Prostate gland (tissue), 2 donors: ENCODE results near the gene ZSWIM8. TPM values are rescaled to one million over a fixed set of nuclear protein-coding genes. Genes with fewer than 3 reads are reported as not detected.

Experiments used
- DNase-seq: peaks from one replicate; pipeline ENCODE4 v3.0.0-alpha.2; 2019; ENCODE audit warnings: low spot score
- H3K27ac ChIP-seq, 2 donors: fragments of 200-600 bp; sonication (generic); 2 replicates each; pipeline ENCODE4 v1.5.1; 2017 to 2019
- H3K27me3 ChIP-seq: fragments of 200-600 bp; sonication (generic); replicated peaks from 2 replicates; pipeline ENCODE4 v1.5.1; 2019; ENCODE audit not compliant: insufficient read depth
- H3K36me3 ChIP-seq, 2 donors: fragments of 200-600 bp; sonication (generic); 1 replicate in 1 of 2; 2 replicates in 1 of 2; pipeline versions ENCODE4 v1.5.1 to v1.8.1; 2017 to 2019
- H3K4me1 ChIP-seq: fragments of 200-600 bp; sonication (generic); replicated peaks from 2 replicates; pipeline ENCODE4 v1.5.1; 2019
- H3K4me3 ChIP-seq, 2 donors: fragments of 200-600 bp; sonication (generic); 2 replicates each; pipeline ENCODE4 v1.5.1; 2017 to 2019
- H3K9me3 ChIP-seq: fragments of 200-600 bp; sonication (generic); 2 replicates; pipeline ENCODE4 v1.5.1; 2017
- CTCF ChIP-seq, 4 experiments: fragments of 200-600 bp in 2 of 4; fragments of 450-650 bp in 2 of 4; sonication (generic) in 2 of 4; IDR thresholded peaks; 1 replicate in 3 of 4; 2 replicates in 1 of 4; pipeline ENCODE4 v1.5.1; 2016 to 2019; ENCODE audit warnings: antibody characterized with exemption in 4 of 4, mild to moderate bottlenecking in 2 of 4, moderate library complexity in 2 of 4
- POLR2A ChIP-seq: fragments of 450-650 bp; IDR thresholded peaks from one replicate; pipeline ENCODE4 v1.6.1; 2016; ENCODE audit warnings: antibody characterized with exemption, mild to moderate bottlenecking
- POLR2AphosphoS5 ChIP-seq: sonication (generic); formaldehyde crosslinking; IDR thresholded peaks from one replicate; pipeline ENCODE4 v1.6.1; 2017; ENCODE audit warnings: antibody characterized with exemption
- WGBS: methylation state at CpG from one replicate; pipeline ENCODE4 v1.1.5; 2018; 5-methylcytosine and 5-hydroxymethylcytosine counted together
- intact Hi-C: fragments of 100-400 bp; cut with DNase I; formaldehyde crosslinking; loops from one replicate; pipeline ENCODE4 v1.14.2; 2022
- total RNA-seq, 2 donors: library from RNA; depleted of rRNA; stranded (reverse); fragments of >200 nt; gene quantifications; one replicate each; pipeline ENCODE4 v1.1.0, GENCODE V29; 2016

The ZSWIM8 gene
- total RNA-seq, 2 donors from 2014 or later, result 80.6 to 246 TPM

DNA sequence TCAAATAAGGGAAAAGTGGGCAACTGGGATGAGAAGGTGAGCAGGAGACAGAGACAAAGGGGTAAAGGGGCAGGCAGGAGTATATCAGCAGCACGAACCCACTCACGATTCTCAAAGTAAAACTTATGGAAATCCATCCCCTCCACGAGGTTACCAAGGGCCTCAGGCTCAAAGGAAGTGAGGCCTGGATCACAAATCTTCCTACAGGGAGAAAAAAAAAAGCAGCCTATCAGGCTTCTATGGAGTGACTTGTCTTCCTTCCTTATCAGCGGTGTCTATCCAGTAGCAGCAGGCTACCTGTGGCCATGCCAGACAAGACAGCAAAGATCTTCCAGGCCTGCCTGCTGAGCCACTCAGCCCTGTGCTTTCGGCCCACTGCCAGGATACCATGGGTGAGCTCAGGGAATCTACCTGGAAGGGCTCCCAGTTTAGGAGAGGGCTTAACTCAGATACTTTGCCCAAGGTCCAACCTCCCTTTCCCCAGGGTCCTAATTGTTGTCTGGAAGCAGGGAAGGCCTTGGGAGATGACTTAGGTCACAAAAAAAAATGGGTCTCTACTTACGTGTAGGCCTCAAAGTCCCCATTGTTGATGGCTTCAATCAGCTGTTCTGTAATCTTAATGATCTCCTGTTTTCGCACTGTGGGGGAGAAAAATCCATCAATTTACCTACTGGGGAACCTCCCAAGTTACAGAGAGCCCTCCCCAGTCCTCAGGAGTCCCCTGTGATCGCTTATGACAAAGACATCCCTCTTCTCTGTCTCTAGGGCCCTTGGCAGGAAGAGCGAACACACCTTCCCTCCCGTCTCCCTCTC lies 31.7 kb downstream of the ZSWIM8 start:
- DNase-seq, result no peak
- H3K36me3 ChIP-seq, result no peaks in the 10 kb centered on the region
- H3K27ac ChIP-seq, result peak overlapping the region; percentile 15 to 19
- H3K9me3 ChIP-seq, result no peaks in the 10 kb centered on the region
- no peak for TF ChIP-seq POLR2A
- TF ChIP-seq POLR2AphosphoS5, result no peak
- no peak for TF ChIP-seq CTCF (IDR thresholded peaks at IDR 0.05)
- 81% methylated on average over 10 of the region's 10 CpGs for WGBS
- peaks cover 9% of the 10 kb centered on the region for H3K4me1 ChIP-seq
- intact Hi-C loops, result no loop called here
- no peaks in the 10 kb centered on the region for H3K27me3 ChIP-seq
- no peak overlapping the region for H3K4me3 ChIP-seq

DNA sequence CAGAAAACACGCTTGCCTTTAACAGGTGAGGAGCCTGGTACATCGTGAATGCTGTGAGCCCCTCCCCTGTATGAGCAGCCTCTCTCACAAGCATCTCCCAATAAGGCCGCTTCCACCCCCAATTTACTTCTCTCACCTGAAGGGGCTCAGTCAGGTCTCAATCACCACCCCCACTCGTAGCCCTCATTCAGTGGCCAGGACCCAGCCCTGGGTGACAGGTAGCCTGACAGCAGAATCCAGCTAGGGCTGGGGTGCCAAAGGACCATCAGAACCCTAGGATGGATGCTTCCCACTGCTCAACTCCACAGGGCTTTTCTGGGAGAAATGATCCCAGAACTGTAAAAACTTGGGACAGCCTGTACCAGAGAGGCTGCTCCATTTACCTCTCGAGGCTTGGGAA lies 32.4 kb downstream of the ZSWIM8 start:
- H3K4me1 ChIP-seq, result peaks cover 9% of the 10 kb centered on the region
- H3K27me3 ChIP-seq, result no peaks in the 10 kb centered on the region
- H3K36me3 ChIP-seq, result no peaks in the 10 kb centered on the region
- DNase-seq, result no peak
- H3K9me3 ChIP-seq, result no peaks in the 10 kb centered on the region
- WGBS, result 93% methylated on average over 5 of the region's 5 CpGs
- H3K27ac ChIP-seq, result no peak overlapping the region
- no peak overlapping the region for H3K4me3 ChIP-seq
- TF ChIP-seq POLR2A (no peak), CTCF (IDR thresholded peaks at IDR 0.05) (no peak), POLR2AphosphoS5 (no peak)
- intact Hi-C loops, result no loop called here

DNA sequence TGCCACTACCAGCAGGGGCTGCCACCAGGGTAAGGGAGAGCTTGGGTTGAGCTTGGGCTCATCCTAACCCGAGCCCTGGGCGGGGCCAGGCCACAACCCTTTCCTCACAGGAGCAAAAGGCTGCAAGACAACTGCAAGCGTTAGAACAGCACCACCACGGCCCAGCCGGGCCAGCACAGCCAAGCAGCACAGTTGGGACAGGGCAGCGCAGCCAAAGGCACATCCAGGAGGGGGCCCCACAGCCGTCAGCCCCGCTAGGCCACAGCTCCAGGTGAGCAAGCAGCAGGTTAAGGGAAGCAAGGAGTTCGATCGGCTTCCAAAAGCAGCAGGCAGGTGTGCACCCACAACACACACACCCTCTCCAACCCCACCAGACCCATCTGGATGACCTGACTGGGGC lies 33.0 kb downstream of the ZSWIM8 start:
- intact Hi-C loops, result no loop called here
- no peak for TF ChIP-seq POLR2AphosphoS5
- TF ChIP-seq CTCF (IDR thresholded peaks at IDR 0.05), result no peak
- no peak for TF ChIP-seq POLR2A
- no peak for DNase-seq
- 82% methylated on average over 10 of the region's 10 CpGs for WGBS
- Histone ChIP-seq H3K27ac (no peak overlapping the region), H3K27me3 (no peaks in the 10 kb centered on the region), H3K4me1 (peaks cover 9% of the 10 kb centered on the region), H3K36me3 (no peaks in the 10 kb centered on the region), H3K9me3 (no peaks in the 10 kb centered on the region), H3K4me3 (no peak overlapping the region)

- DNase-seq, result no peak
- 70% methylated on average over 5 of the region's 5 CpGs for WGBS
- H3K27me3 ChIP-seq, result no peaks in the 10 kb centered on the region
- peak overlapping the region; percentile 46 to 71 for H3K27ac ChIP-seq
- intact Hi-C loops, result no loop called here
- TF ChIP-seq CTCF (IDR thresholded peaks at IDR 0.05), result no peak
- TF ChIP-seq POLR2A, result no peak
- no peak for TF ChIP-seq POLR2AphosphoS5
- no peaks in the 10 kb centered on the region for H3K9me3 ChIP-seq
- peak overlapping the region in 1 of 2 donors; percentile 9 for H3K4me3 ChIP-seq
- no peaks in the 10 kb centered on the region for H3K36me3 ChIP-seq
- peaks cover 9% of the 10 kb centered on the region for H3K4me1 ChIP-seq
Observed at GRCh38 chr10:73819081-73819480, 33.7 kb downstream of the ZSWIM8 start.

DNA sequence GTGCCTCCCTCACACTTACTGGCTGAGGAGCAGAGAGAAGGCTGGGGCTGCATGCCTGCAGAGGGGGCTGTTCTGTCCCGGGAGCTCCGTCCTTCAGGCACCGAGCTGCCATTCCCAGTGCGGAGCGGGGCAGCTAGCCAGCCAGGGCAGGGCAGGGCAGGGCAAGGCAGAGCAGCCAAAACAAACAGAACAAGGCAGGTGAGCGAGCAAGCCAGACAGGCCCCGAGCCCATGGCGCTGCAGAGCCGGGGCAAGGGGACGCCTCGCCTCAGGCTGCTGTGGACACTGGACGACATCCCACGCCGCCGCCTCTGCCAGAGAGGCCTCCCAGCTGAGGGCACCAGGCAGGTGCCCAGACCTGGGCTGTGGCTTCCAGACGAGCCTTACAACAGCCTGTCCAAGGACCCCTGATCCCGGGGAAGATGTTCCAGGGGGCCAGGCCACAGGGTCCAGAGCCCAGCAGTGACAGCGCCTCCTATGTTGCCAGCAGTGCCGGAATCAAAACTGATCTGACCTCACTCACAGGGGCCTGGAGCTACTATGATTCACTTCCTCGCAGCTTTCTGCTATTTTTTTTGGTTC lies 34.2 kb downstream of the ZSWIM8 start:
- Histone ChIP-seq H3K4me3 (peak overlapping the region in 1 of 2 donors; percentile 9), H3K27me3 (no peaks in the 10 kb centered on the region), H3K9me3 (no peaks in the 10 kb centered on the region), H3K4me1 (peaks cover 9% of the 10 kb centered on the region), H3K36me3 (no peaks in the 10 kb centered on the region), H3K27ac (peak overlapping the region; percentile 46 to 71)
- DNase-seq, result peak; percentile 74
- intact Hi-C loops, result no loop called here
- TF ChIP-seq CTCF (IDR thresholded peaks at IDR 0.05), result no peak
- TF ChIP-seq POLR2A, result no peak
- peak; percentile 38 for TF ChIP-seq POLR2AphosphoS5
- WGBS, result 35% methylated on average over 19 of the region's 20 CpGs
